CD14-positive monocyte (primary cell): ENCODE measurements around the gene ZNF792. TPM values are rescaled to one million over a fixed set of nuclear protein-coding genes. Genes with fewer than 3 reads are reported as not detected.
A peak's percentile ranks its signal among the peaks of the same experiment; 100 is the strongest.

Source experiments
- DNase-seq, 3 donors: peaks; one replicate each; pipeline ENCODE4 v3.0.0-alpha.2; 2011 to 2022
- H2AFZ ChIP-seq: 2 replicates; pipeline ENCODE4 v1.6.0; 2012; ENCODE audit warnings: mild to moderate bottlenecking, low read depth, low read length, inconsistent platforms; ENCODE audit not compliant: insufficient read depth, poor library complexity, severe bottlenecking
- H3K27ac ChIP-seq, 2 donors: 1 replicate in 1 of 2; 2 replicates in 1 of 2; pipeline ENCODE4 v1.5.1; 2012 to 2013; ENCODE audit warnings: low read length in 2 of 2, control low read depth in 1 of 2, inconsistent platforms in 1 of 2, low read depth in 1 of 2, mild to moderate bottlenecking in 1 of 2
- H3K27me3 ChIP-seq, 2 donors: one replicate each; pipeline versions ENCODE4 v1.6.0 to v1.6.1; 2011 to 2013; ENCODE audit warnings: low read length in 2 of 2; ENCODE audit not compliant: control insufficient read depth in 2 of 2, insufficient read depth in 2 of 2
- H3K36me3 ChIP-seq, 2 donors: replicated peaks in 1 of 2; 1 replicate in 1 of 2; 2 replicates in 1 of 2; pipeline versions ENCODE4 v1.5.1 to v1.6.1; 2012 to 2013; ENCODE audit warnings: low read length in 2 of 2, control low read depth in 1 of 2, inconsistent platforms in 1 of 2, mild to moderate bottlenecking in 1 of 2; ENCODE audit not compliant: insufficient read depth in 2 of 2, control insufficient read depth in 1 of 2
- H3K4me1 ChIP-seq, 2 donors: 1 replicate in 1 of 2; 2 replicates in 1 of 2; pipeline versions ENCODE4 v1.5.1 to v1.6.1; 2012 to 2013; ENCODE audit warnings: low read length in 2 of 2, control low read depth in 1 of 2, inconsistent platforms in 1 of 2, mild to moderate bottlenecking in 1 of 2, moderate library complexity in 1 of 2; ENCODE audit not compliant: insufficient read depth in 2 of 2, control insufficient read depth in 1 of 2
- H3K4me2 ChIP-seq: replicated peaks from 2 replicates; pipeline ENCODE3; 2012; ENCODE audit warnings: low read length, moderate library complexity, mild to moderate bottlenecking; ENCODE audit not compliant: poor library complexity, severe bottlenecking; ENCODE audit errors: extremely low read depth
- H3K4me3 ChIP-seq, 3 experiments: fragments of 200-600 bp in 1 of 3; sonication (generic) in 1 of 3; replicated peaks in 1 of 3; 1 replicate in 2 of 3; 2 replicates in 1 of 3; pipeline ENCODE4 v1.5.1; 2011 to 2013; ENCODE audit warnings: low read length in 3 of 3, mild to moderate bottlenecking in 3 of 3, control low read depth in 2 of 3, low read depth in 2 of 3, inconsistent platforms in 1 of 3, moderate library complexity in 1 of 3
- H3K79me2 ChIP-seq: 2 replicates; pipeline ENCODE4 v1.6.0; 2012; ENCODE audit warnings: mild to moderate bottlenecking, control low read depth, inconsistent platforms, low read length, moderate library complexity; ENCODE audit not compliant: insufficient read depth
- H3K9ac ChIP-seq: 2 replicates; pipeline ENCODE4 v1.6.0; 2017; ENCODE audit warnings: low read length, mild to moderate bottlenecking; ENCODE audit not compliant: insufficient read depth, poor library complexity, severe bottlenecking
- H3K9me3 ChIP-seq, 2 donors: replicated peaks in 1 of 2; 1 replicate in 1 of 2; 2 replicates in 1 of 2; pipeline versions ENCODE4 v1.5.1 to v1.6.1; 2012 to 2013; ENCODE audit warnings: low read length in 2 of 2, control low read depth in 1 of 2; ENCODE audit not compliant: control insufficient read depth in 1 of 2, insufficient read depth in 1 of 2
- H4K20me1 ChIP-seq: 2 replicates; pipeline ENCODE4 v1.6.0; 2012; ENCODE audit warnings: mild to moderate bottlenecking, low read length, control low read depth, moderate library complexity; ENCODE audit not compliant: insufficient read depth
- H3K27ac Mint-ChIP-seq, 7 donors: one replicate each; pipeline ENCODE4 v1.8.0; 2020; ENCODE audit warnings: mild to moderate bottlenecking in 7 of 7, mixed read lengths in 7 of 7, moderate library complexity in 6 of 7, inconsistent platforms in 2 of 7
- H3K27me3 Mint-ChIP-seq, 3 donors: one replicate each; pipeline ENCODE4 v1.8.0; 2021 to 2022; ENCODE audit warnings: low read depth in 3 of 3, mild to moderate bottlenecking in 3 of 3, mixed read lengths in 3 of 3, moderate library complexity in 3 of 3, inconsistent platforms in 1 of 3
- H3K36me3 Mint-ChIP-seq, 2 donors: one replicate each; pipeline ENCODE4 v1.8.0; 2020; ENCODE audit warnings: mixed read lengths in 2 of 2, inconsistent platforms in 1 of 2, mild to moderate bottlenecking in 1 of 2
- H3K4me1 Mint-ChIP-seq: one replicate; pipeline ENCODE4 v1.8.0; 2020; ENCODE audit warnings: mild to moderate bottlenecking, mixed read lengths
- H3K4me3 Mint-ChIP-seq, 2 donors: one replicate each; pipeline ENCODE4 v1.8.0; 2020; ENCODE audit warnings: mild to moderate bottlenecking in 2 of 2, mixed read lengths in 2 of 2, moderate library complexity in 1 of 2
- H3K9me3 Mint-ChIP-seq, 7 donors: one replicate each; pipeline ENCODE4 v1.8.0; 2020 to 2022; ENCODE audit warnings: mixed read lengths in 7 of 7, mild to moderate bottlenecking in 6 of 7, moderate library complexity in 6 of 7, inconsistent platforms in 2 of 7
- WGBS: methylation state at CpG from one replicate; pipeline ENCODE4 v1.1.5; 2013; ENCODE audit warnings: missing lambda C conversion rate; ENCODE audit not compliant: insufficient coverage; 5-methylcytosine and 5-hydroxymethylcytosine counted together
- intact Hi-C, 2 donors: fragments of 100-400 bp; cut with micrococcal nuclease; formaldehyde crosslinking; loops; one replicate each; pipeline versions ENCODE4 v1.15.0 to v1.15.1; 2023
- polyA plus RNA-seq, 3 donors: library from polyadenylated mRNA; depleted of rRNA in 1 of 3; unstranded in 2 of 3; stranded (reverse) in 1 of 3; fragments of 300-500 nt in 2 of 3; fragments of >200 nt in 1 of 3; fragmentation: Illumina TruSeq in 2 of 3; gene quantifications; 1 replicate in 2 of 3; 2 replicates in 1 of 3; pipeline ENCODE4 v1.2.3, GENCODE V29; 2012 to 2021
- TF ChIP-seq, protein P1 (sequence below): fragments of 200-600 bp; IDR thresholded peaks from one replicate; pipeline ENCODE4 v1.8.0; 2022; ENCODE audit warnings: antibody characterized with exemption, mild to moderate bottlenecking

The ZNF792 gene
- polyA plus RNA-seq, 3 donors, result 1.3 to 3.3 (median 1.7) TPM

DNA sequence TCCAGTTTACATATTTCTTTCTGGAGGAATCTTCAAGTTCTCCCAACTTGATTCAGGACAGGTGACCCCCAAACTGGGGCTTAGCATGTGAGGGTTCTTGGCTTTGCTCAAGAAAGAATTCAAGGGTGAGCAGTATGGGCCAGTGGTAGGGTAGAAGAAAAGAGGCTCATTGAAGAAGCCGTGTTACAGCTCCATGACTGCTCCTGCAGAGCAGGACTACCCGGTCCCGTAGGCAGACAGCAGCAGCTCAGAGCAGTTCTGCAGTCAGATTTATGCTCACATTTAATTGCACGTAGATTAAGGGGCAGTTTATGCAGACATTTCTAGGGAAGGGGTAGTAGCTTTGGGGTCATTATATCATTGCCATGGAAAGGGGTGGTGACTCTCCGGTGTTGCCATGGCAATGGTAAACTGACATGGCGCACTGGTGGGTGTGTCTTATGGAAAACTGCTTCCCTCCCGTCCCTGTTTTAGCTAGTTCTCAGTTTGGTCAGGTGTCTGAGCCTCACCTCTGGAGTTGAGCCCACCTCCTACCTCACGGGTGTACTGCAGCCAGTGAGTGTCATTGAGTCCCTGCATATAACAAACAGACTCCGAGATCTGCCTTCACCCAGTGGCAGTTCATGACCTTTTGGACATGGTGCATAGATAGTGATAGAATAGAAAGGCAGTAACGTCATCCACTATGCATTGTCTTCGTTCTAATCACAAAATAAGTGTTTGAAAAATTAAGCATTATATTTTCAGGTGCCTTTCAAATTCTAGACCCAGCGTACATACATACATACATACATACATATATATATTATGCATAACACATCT, 16.0 kb upstream of the ZNF792 start:
- Mint-ChIP-seq H3K36me3 (no peaks in the 10 kb centered on the region), H3K27me3 (peaks cover 3 to 9% (median 4%) of the 10 kb centered on the region in 3 donors), H3K27ac (peak overlapping the region in 1 of 7 donors; percentile 79), H3K4me1 (peaks cover 19% of the 10 kb centered on the region), H3K9me3 (peaks cover 9 to 27% (median 19%) of the 10 kb centered on the region in 7 donors), H3K4me3 (no peak overlapping the region)
- DNase-seq, result no peak
- H3K9ac ChIP-seq, result no peak overlapping the region
- H3K4me2 ChIP-seq, result no peak overlapping the region
- H3K36me3 ChIP-seq, result no peaks in the 10 kb centered on the region
- no peaks in the 10 kb centered on the region for H4K20me1 ChIP-seq
- intact Hi-C loops, result loop anchor here in 1 of 2 donors (10.0 kb wide), 1 partner anchor 155 kb away; the partner anchor contains the start of genes FXYD1 and LGI4
- no peaks in the 10 kb centered on the region for H3K27me3 ChIP-seq
- peaks cover 13% of the 10 kb centered on the region in 2 donors for H3K9me3 ChIP-seq
- no peak overlapping the region for H2AFZ ChIP-seq
- H3K27ac ChIP-seq, result no peak overlapping the region
- H3K4me1 ChIP-seq, result peaks cover 16 to 20% of the 10 kb centered on the region in 2 donors
- H3K4me3 ChIP-seq, result no peak overlapping the region
- 95% methylated on average over 7 of the region's 12 CpGs for WGBS
- TF ChIP-seq, protein P1, sequence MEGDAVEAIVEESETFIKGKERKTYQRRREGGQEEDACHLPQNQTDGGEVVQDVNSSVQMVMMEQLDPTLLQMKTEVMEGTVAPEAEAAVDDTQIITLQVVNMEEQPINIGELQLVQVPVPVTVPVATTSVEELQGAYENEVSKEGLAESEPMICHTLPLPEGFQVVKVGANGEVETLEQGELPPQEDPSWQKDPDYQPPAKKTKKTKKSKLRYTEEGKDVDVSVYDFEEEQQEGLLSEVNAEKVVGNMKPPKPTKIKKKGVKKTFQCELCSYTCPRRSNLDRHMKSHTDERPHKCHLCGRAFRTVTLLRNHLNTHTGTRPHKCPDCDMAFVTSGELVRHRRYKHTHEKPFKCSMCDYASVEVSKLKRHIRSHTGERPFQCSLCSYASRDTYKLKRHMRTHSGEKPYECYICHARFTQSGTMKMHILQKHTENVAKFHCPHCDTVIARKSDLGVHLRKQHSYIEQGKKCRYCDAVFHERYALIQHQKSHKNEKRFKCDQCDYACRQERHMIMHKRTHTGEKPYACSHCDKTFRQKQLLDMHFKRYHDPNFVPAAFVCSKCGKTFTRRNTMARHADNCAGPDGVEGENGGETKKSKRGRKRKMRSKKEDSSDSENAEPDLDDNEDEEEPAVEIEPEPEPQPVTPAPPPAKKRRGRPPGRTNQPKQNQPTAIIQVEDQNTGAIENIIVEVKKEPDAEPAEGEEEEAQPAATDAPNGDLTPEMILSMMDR, result no peak
- no peaks in the 10 kb centered on the region for H3K79me2 ChIP-seq

DNA sequence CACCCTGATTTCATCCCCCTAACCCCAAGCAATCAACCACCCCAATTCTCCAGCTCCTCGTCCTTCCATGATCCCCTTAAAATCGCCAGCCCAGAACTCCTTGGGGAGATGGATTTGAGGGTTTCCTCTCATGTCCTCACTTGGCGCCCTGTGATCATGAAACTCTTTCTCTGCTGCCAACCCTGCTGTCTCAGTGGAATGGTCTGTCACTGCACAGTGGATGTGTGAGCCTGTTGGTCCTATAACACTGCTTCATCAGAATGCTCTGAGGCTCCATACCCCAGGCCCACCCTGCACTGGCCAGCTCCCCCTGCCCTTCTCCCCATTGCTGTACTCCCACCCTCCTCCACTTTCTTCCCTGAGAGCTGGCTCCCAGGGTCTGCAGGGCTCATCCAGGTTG, 12.6 kb upstream of the ZNF792 start:
- Histone ChIP-seq H3K36me3 (no peaks in the 10 kb centered on the region), H4K20me1 (no peaks in the 10 kb centered on the region), H3K79me2 (no peaks in the 10 kb centered on the region), H3K4me2 (no peak overlapping the region), H3K27ac (peak overlapping the region in 1 of 2 donors; percentile 34), H3K4me1 (peaks cover 34 to 39% of the 10 kb centered on the region in 2 donors), H3K27me3 (no peaks in the 10 kb centered on the region), H3K9me3 (peaks cover 9% of the 10 kb centered on the region in 2 donors), H3K4me3 (no peak overlapping the region), H3K9ac (no peak overlapping the region), H2AFZ (no peak overlapping the region)
- 100% methylated on average over 1 of the region's 3 CpGs for WGBS
- intact Hi-C loops, result loop anchor here in 1 of 2 donors (10.0 kb wide), 1 partner anchor 158 kb away; the partner anchor contains the start of genes FXYD1 and LGI4
- TF ChIP-seq, protein P1, result no peak
- Mint-ChIP-seq H3K36me3 (no peaks in the 10 kb centered on the region), H3K4me3 (no peak overlapping the region), H3K27me3 (peaks cover 2 to 3% (median 3%) of the 10 kb centered on the region in 3 donors), H3K9me3 (peaks cover 0 to 18% (median 10%) of the 10 kb centered on the region in 7 donors), H3K27ac (peak overlapping the region in 4 of 7 donors; percentile 16 to 94 (median 58)), H3K4me1 (peaks cover 40% of the 10 kb centered on the region)
- DNase-seq, result no peak
